ENCODE results near the gene CCNG2. TPM values are rescaled to one million over a fixed set of nuclear protein-coding genes. Genes with fewer than 3 reads are reported as not detected.

The CCNG2 gene
- total RNA-seq, 1 experiment from 2014 or later: 23.5 TPM

DNA sequence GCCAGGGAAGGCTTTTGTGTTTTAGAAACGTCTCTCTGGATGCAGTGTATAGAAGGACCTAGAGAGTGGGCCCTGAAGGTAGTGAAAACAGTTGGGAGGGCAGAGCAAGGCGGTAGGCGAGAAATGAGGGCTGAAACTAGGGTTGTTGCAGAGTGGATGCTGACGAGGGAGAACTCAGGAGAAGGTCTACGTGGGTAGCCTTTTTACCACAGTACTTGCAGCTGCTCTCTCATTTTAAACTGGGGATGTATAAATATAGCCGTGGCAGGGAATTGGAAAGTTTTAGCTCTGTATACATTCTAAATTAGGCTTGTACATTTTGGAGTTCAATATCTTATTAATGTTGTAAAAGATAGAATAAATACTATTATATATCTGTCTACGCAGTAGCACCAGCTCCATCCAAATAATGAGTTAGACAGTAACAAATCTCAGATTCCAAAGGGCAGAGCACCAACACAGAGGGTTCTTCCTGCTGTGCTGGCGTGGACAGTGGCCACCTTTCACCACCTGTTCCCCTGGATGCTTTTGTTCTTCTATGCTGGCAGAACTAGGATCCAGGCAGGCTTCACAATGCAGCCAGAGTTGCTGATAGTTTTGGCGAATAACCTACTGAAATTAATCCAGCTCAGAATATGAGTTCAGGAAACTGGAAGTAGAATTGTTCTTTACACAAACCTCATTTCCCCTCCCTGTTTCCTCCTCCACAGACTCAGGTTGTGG is 31.7 kb downstream of the CCNG2 start:
- H3K9me3 Mint-ChIP-seq (ENCODE audit: unreplicated experiment): no peaks in the 10 kb centered on the region
- no peaks in the 10 kb centered on the region for H3K27me3 Mint-ChIP-seq (ENCODE audit: insufficient read depth, unreplicated experiment)
- no peaks in the 10 kb centered on the region for H3K36me3 Mint-ChIP-seq (ENCODE audit: insufficient read depth, unreplicated experiment)
- no peaks in the 10 kb centered on the region for H3K4me1 Mint-ChIP-seq (ENCODE audit: insufficient read depth, unreplicated experiment)
- no TSS peak for BruUV-seq (replicated peaks)
- TF ChIP-seq, protein P1, sequence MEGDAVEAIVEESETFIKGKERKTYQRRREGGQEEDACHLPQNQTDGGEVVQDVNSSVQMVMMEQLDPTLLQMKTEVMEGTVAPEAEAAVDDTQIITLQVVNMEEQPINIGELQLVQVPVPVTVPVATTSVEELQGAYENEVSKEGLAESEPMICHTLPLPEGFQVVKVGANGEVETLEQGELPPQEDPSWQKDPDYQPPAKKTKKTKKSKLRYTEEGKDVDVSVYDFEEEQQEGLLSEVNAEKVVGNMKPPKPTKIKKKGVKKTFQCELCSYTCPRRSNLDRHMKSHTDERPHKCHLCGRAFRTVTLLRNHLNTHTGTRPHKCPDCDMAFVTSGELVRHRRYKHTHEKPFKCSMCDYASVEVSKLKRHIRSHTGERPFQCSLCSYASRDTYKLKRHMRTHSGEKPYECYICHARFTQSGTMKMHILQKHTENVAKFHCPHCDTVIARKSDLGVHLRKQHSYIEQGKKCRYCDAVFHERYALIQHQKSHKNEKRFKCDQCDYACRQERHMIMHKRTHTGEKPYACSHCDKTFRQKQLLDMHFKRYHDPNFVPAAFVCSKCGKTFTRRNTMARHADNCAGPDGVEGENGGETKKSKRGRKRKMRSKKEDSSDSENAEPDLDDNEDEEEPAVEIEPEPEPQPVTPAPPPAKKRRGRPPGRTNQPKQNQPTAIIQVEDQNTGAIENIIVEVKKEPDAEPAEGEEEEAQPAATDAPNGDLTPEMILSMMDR (IDR thresholded peaks at IDR 0.05; ENCODE audit: unreplicated experiment): no peak
- ChIA-PET POLR2A (interaction anchor here (1.1 to 3.1 kb wide), 3 partner anchors 8 to 10 kb away, joined by 4 to 16 read pairs (median 9); no protein-coding TSS in a partner anchor), CTCF (interaction anchor here (0.6 to 4.9 kb wide), 3 partner anchors 14 to 548 kb away, joined by 3 to 34 read pairs (median 3); no protein-coding TSS in a partner anchor)
- no peak overlapping the region for H3K4me3 Mint-ChIP-seq (ENCODE audit: unreplicated experiment)
- intact Hi-C loops (cut with micrococcal nuclease): no loop called here
- no peak overlapping the region for H3K27ac Mint-ChIP-seq (ENCODE audit: low read depth, unreplicated experiment)
- no peak for DNase-seq (ENCODE audit: unreplicated experiment)

DNA sequence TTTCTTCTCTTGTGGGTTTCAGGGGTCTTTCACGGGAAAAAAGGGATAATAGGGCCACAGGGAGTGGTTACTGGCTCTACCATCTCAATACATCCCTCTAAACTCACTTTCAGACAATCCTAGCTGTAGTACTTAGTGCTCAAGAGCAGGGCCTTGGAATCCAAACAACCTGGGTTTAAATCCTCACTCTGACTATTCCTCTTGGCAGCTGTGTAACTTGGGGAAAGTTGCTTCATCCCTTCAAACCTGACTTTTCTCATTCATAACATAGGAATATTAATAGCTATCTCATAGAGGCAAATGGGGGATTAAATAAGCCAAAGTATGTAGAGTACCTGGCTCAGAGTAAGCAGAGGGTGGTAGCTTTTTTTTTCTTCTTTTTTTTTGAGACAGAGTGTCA is 32.4 kb downstream of the CCNG2 start:
- DNase-seq (ENCODE audit: unreplicated experiment): no peak
- BruUV-seq (replicated peaks): no TSS peak
- Mint-ChIP-seq H3K27ac (ENCODE audit: low read depth, unreplicated experiment) (no peak overlapping the region), H3K27me3 (ENCODE audit: insufficient read depth, unreplicated experiment) (no peaks in the 10 kb centered on the region), H3K9me3 (ENCODE audit: unreplicated experiment) (no peaks in the 10 kb centered on the region), H3K4me3 (ENCODE audit: unreplicated experiment) (no peak overlapping the region), H3K4me1 (ENCODE audit: insufficient read depth, unreplicated experiment) (no peaks in the 10 kb centered on the region), H3K36me3 (ENCODE audit: insufficient read depth, unreplicated experiment) (no peaks in the 10 kb centered on the region)
- CTCF ChIA-PET: interaction anchor here (0.6 to 4.9 kb wide), 4 partner anchors 13 to 31 kb away, joined by 3 to 34 read pairs (median 4); no protein-coding TSS in a partner anchor
- intact Hi-C loops (cut with micrococcal nuclease): no loop called here
- TF ChIP-seq, protein P1 (IDR thresholded peaks at IDR 0.05; ENCODE audit: unreplicated experiment): no peak
- POLR2A ChIA-PET: interaction anchor here (0.5 to 3.1 kb wide), 4 partner anchors 8 to 29 kb away, joined by 3 to 16 read pairs (median 6); no protein-coding TSS in a partner anchor

DNA sequence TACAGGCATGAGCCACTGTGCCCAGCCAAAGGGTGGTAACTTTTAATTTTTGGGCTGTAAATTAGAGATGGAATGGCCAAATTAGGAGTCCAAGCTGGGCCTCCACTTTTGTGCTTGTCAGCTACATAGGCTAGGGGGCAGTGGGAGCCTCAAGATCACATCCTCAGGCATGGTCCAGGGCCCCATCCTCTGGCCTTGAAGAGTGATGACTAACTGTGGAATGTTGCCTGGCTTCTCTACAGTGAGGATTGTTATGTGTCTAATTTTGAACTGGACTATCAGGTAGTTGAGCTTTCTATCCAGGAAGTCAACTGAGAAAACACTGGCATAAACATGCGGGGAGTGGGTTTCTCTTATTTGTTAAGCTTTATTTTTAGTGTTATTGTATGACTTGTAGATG is 33.0 kb downstream of the CCNG2 start:
- Mint-ChIP-seq H3K9me3 (ENCODE audit: unreplicated experiment) (no peaks in the 10 kb centered on the region), H3K27me3 (ENCODE audit: insufficient read depth, unreplicated experiment) (no peaks in the 10 kb centered on the region), H3K4me1 (ENCODE audit: insufficient read depth, unreplicated experiment) (no peaks in the 10 kb centered on the region), H3K36me3 (ENCODE audit: insufficient read depth, unreplicated experiment) (no peaks in the 10 kb centered on the region), H3K4me3 (ENCODE audit: unreplicated experiment) (no peak overlapping the region), H3K27ac (ENCODE audit: low read depth, unreplicated experiment) (no peak overlapping the region)
- ChIA-PET CTCF (interaction anchor here (0.7 to 4.9 kb wide), 5 partner anchors 10 to 46 kb away, joined by 3 to 34 read pairs (median 4); no protein-coding TSS in a partner anchor), POLR2A (interaction anchor here (1.1 to 3.1 kb wide), 3 partner anchors 7 to 12 kb away, joined by 4 to 16 read pairs (median 9); no protein-coding TSS in a partner anchor)
- intact Hi-C loops (cut with micrococcal nuclease): no loop called here
- BruUV-seq (replicated peaks): no TSS peak
- DNase-seq (ENCODE audit: unreplicated experiment): no peak
- TF ChIP-seq, protein P1 (IDR thresholded peaks at IDR 0.05; ENCODE audit: unreplicated experiment): no peak

DNA sequence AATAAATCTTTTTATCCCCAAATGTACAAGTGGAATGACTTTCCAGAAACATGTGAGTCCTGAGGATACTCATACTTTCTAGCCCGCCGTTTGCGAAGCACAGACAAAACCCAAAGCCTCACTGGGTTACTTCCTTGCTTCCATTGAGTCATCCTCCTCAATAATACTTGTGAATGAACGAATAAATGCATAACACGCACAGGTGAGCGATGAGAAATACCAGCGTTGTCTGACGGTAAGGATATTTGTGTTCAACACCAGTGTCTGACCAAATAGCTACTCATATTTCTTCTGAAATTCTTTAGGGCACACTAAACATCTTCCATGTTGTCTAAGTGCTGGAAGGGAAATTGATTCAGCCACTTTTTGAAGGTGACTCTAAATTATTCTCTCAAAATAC is 36.0 kb downstream of the CCNG2 start:
- Mint-ChIP-seq H3K4me3 (ENCODE audit: unreplicated experiment) (no peak overlapping the region), H3K9me3 (ENCODE audit: unreplicated experiment) (no peaks in the 10 kb centered on the region), H3K4me1 (ENCODE audit: insufficient read depth, unreplicated experiment) (no peaks in the 10 kb centered on the region), H3K27ac (ENCODE audit: low read depth, unreplicated experiment) (no peak overlapping the region), H3K36me3 (ENCODE audit: insufficient read depth, unreplicated experiment) (no peaks in the 10 kb centered on the region), H3K27me3 (ENCODE audit: insufficient read depth, unreplicated experiment) (no peaks in the 10 kb centered on the region)
- TF ChIP-seq, protein P1 (IDR thresholded peaks at IDR 0.05; ENCODE audit: unreplicated experiment): no peak
- POLR2A ChIA-PET: interaction anchor here (0.6 kb wide), 1 partner anchor 208 kb away, joined by 4 read pairs; no protein-coding TSS in a partner anchor
- intact Hi-C loops (cut with micrococcal nuclease): no loop called here
- CTCF ChIA-PET: interaction anchor here (2.8 kb wide), 1 partner anchor 10 kb away, joined by 20 read pairs; no protein-coding TSS in a partner anchor
- BruUV-seq (replicated peaks): no TSS peak
- no peak for DNase-seq (ENCODE audit: unreplicated experiment)

Data from MCF 10A (cell line).